HepG2 (cell line): ENCODE results near the gene NR2F6. TPM values are rescaled to one million over a fixed set of nuclear protein-coding genes. Genes with fewer than 3 reads are reported as not detected.

Source experiments
- ATF2 ChIP-seq: sonication (generic); formaldehyde crosslinking; IDR thresholded peaks from 2 replicates; pipeline ENCODE4 v1.4.0; 2020; ENCODE audit warnings: missing genetic modification reagents
- ATM ChIP-seq: fragments of 450-650 bp; IDR thresholded peaks from 2 replicates; pipeline ENCODE4 v1.7.1; 2017; ENCODE audit warnings: mild to moderate bottlenecking, borderline replicate concordance
- BCL6 ChIP-seq: IDR thresholded peaks from 2 replicates; pipeline ENCODE4 v1.6.1; 2016; ENCODE audit warnings: missing genetic modification reagents, missing compliant biosample characterization
- BRF2 ChIP-seq: sonication (generic); formaldehyde crosslinking; IDR thresholded peaks from 2 replicates; pipeline ENCODE4 v1.8.1; 2022; ENCODE audit warnings: mild to moderate bottlenecking, missing genetic modification reagents
- CCAR2 ChIP-seq: fragments of 200-400 bp; formaldehyde crosslinking; optimal IDR thresholded peaks from 2 replicates; pipeline ENCODE3; 2018; ENCODE audit warnings: low read depth, mild to moderate bottlenecking, low read length, moderate library complexity
- DNMT3B ChIP-seq: conservative IDR thresholded peaks from 2 replicates; pipeline ENCODE4 v1.6.1; 2016; ENCODE audit warnings: missing biosample characterization, control low read depth
- HDAC1 ChIP-seq: sonication (generic); formaldehyde crosslinking; IDR thresholded peaks from 2 replicates; pipeline ENCODE4 v1.5.1; 2020; ENCODE audit warnings: mild to moderate bottlenecking, missing genetic modification reagents
- MAFG ChIP-seq: sonication (generic); formaldehyde crosslinking; IDR thresholded peaks from 2 replicates; pipeline ENCODE4 v1.5.1; 2020; ENCODE audit warnings: mild to moderate bottlenecking, missing genetic modification reagents
- MIXL1 ChIP-seq: IDR thresholded peaks from 2 replicates; pipeline ENCODE4 v1.6.1; 2016
- NBN ChIP-seq: fragments of 450-650 bp; conservative IDR thresholded peaks from 2 replicates; pipeline ENCODE4 v1.6.1; 2017
- NKX3-1 ChIP-seq: sonication (generic); formaldehyde crosslinking; IDR thresholded peaks from 2 replicates; pipeline ENCODE4 v1.5.0; 2020; ENCODE audit warnings: missing genetic modification reagents
- NR2F2 ChIP-seq: IDR thresholded peaks from 2 replicates; pipeline ENCODE4 v1.6.1; 2012; ENCODE audit warnings: low read depth, inconsistent platforms, borderline replicate concordance
- PBX3 ChIP-seq: sonication (generic); formaldehyde crosslinking; IDR thresholded peaks from 2 replicates; pipeline ENCODE4 v1.8.1; 2023; ENCODE audit warnings: missing genetic modification reagents, inconsistent platforms, borderline replicate concordance
- PRDM10 ChIP-seq: sonication (generic); formaldehyde crosslinking; IDR thresholded peaks from 2 replicates; pipeline ENCODE4 v1.4.0; 2020; ENCODE audit warnings: low read depth, missing genetic modification reagents
- SAP130 ChIP-seq: IDR thresholded peaks from 2 replicates; pipeline ENCODE4 v1.6.1; 2016; ENCODE audit warnings: low read depth
- THAP11 ChIP-seq: IDR thresholded peaks from 2 replicates; pipeline ENCODE4 v1.6.1; 2016; ENCODE audit warnings: missing biosample characterization, missing genetic modification reagents
- ZBED4 ChIP-seq: sonication (generic); formaldehyde crosslinking; IDR thresholded peaks from 2 replicates; pipeline ENCODE4 v1.4.0; 2020; ENCODE audit warnings: missing genetic modification reagents, borderline replicate concordance
- ZNF264 ChIP-seq: sonication (generic); formaldehyde crosslinking; IDR thresholded peaks from 2 replicates; pipeline ENCODE4 v1.4.0; 2020; ENCODE audit warnings: missing genetic modification reagents
- ZNF775 ChIP-seq: sonication (generic); formaldehyde crosslinking; IDR thresholded peaks from 2 replicates; pipeline ENCODE4 v1.4.0; 2020; ENCODE audit warnings: missing genetic modification reagents, mild to moderate bottlenecking, moderate library complexity, borderline replicate concordance
- polyA plus RNA-seq, 8 experiments: library from polyadenylated mRNA; depleted of rRNA in 3 of 8; stranded (reverse) in 7 of 8; unstranded in 1 of 8; fragments of >200 nt; fragmentation: Illumina TruSeq in 4 of 8; extraction: Trizol in 4 of 8; gene quantifications; 2 replicates each; pipeline versions ENCODE4 v1.2.1 to v1.2.3, GENCODE V29; 2011 to 2016; ENCODE audit warnings: low read depth in 4 of 8, missing spikeins in 1 of 8, mixed read lengths in 1 of 8; ENCODE audit not compliant: insufficient read depth in 1 of 8
- total RNA-seq, 5 experiments: library from RNA; depleted of rRNA; stranded (reverse); fragments of >200 nt; fragmentation: Illumina TruSeq; extraction: Trizol; gene quantifications; 2 replicates each; pipeline ENCODE4 v1.2.3, GENCODE V29; 2016; ENCODE audit warnings: low read depth in 1 of 5

NR2F6 gene
- total and polyA plus RNA-seq, 2 of the 13 experiments (the other 11 are each of a cell fraction or from before 2014, with no cell fraction given) = 30.9 to 72.4 TPM

GRCh38 chr19:17243830-17244617 lies 1.7 kb downstream of the NR2F6 start (continued):
- TF ChIP-seq PRDM10 (CRISPR knock-in tag) = no peak
- 0 out of 2 replicates have a peak, but pooled peaks have one; percentile 56 for TF ChIP-seq ZNF264 (CRISPR knock-in tag)
- no peak for TF ChIP-seq NBN
- peak; percentile 99 for TF ChIP-seq BCL6 (CRISPR knock-in tag)
- TF ChIP-seq ZBED4 (CRISPR knock-in tag) = no peak; the same call in 1 of the 2 replicates
- TF ChIP-seq PBX3 = no peak
- TF ChIP-seq ATM = no peak
- no peak for TF ChIP-seq CCAR2
- TF ChIP-seq THAP11 (CRISPR knock-in tag) = peak; percentile 41
- peak; percentile 94 for TF ChIP-seq NR2F2
- peak; percentile 86 for TF ChIP-seq SAP130 (CRISPR knock-in tag)
- peak; percentile 92 for TF ChIP-seq HDAC1 (CRISPR knock-in tag)
- no peak for TF ChIP-seq DNMT3B (CRISPR knock-in tag)
- peak; percentile 44; the same call in 1 of the 2 replicates for TF ChIP-seq ATF2
- TF ChIP-seq MAFG (CRISPR knock-in tag) = no peak
- no peak for TF ChIP-seq BRF2
- no peak for TF ChIP-seq ZNF775 (CRISPR knock-in tag)
- peak; percentile 38; the same call in 1 of the 2 replicates for TF ChIP-seq NKX3-1 (CRISPR knock-in tag)
- 0 out of 2 replicates have a peak, but pooled peaks have one; percentile 36 for TF ChIP-seq MIXL1 (CRISPR knock-in tag)
